HG03439 (cell line): ENCODE data around the gene SLC66A3.
"Not testable (repeated sequence)": the region's sequence is repeated elsewhere in the genome, so short reads cannot be mapped to it uniquely, and the experiment has no call there.

ENCODE experiments used
- ATAC-seq: cut with Tn5 transposase; IDR thresholded peaks from one replicate; pipeline ENCODE4 v1.9.1; 2021; ENCODE audit warnings: mild to moderate bottlenecking, moderate library complexity; ENCODE audit not compliant: unreplicated experiment

SLC66A3 gene

GRCh38 chr2:11161747-11162146 lies 6.5 kb downstream of the SLC66A3 start:
- no peak for ATAC-seq

- no peak for ATAC-seq
Observed at GRCh38 chr2:11163439-11164317, 8.4 kb downstream of the SLC66A3 start.

DNA sequence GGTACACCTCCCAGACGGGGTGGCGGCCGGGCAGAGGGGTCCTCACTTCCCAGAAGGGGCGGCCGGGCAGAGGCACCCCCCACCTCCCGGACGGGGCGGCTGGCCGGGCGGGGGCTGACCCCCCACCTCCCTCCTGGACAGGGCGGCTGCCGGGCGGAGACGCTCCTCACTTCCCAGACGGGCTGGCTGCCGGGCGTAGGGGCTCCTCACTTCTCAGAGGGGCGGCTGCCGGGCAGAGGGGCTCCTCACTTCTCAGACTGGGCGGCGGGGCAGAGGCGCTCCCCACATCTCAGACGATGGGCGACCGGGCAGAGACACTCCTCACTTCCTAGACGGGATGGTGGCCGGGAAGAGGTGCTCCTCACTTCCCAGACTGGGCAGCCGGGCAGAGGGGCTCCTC lies 9.8 kb downstream of the SLC66A3 start:
- not testable (repeated sequence) for ATAC-seq

DNA sequence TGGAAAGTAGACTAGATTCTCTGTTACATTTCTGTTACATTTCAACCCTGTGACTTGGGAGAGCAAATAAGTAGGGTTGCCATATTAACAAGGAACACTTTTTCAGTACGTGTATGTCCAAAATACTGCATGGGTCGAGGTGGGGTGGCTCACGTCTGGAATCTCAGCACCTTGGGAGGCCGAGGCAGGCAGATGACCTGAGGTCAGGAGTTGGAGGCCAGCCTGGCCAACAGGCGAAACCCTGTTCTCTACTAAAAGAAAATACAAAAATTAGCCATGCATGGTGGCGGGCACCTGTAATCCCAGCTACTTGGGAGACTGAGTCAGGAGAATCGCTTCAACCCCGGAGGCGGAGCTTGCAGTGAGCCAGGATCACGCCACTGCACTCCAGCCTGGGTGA lies 11.2 kb downstream of the SLC66A3 start:
- no peak for ATAC-seq

- ATAC-seq, result no peak
Observed at GRCh38 chr2:11168488-11168887, 13.2 kb downstream of the SLC66A3 start.

GRCh38 chr2:11169333-11169732 lies 14.1 kb downstream of the SLC66A3 start:
- no peak for ATAC-seq

DNA sequence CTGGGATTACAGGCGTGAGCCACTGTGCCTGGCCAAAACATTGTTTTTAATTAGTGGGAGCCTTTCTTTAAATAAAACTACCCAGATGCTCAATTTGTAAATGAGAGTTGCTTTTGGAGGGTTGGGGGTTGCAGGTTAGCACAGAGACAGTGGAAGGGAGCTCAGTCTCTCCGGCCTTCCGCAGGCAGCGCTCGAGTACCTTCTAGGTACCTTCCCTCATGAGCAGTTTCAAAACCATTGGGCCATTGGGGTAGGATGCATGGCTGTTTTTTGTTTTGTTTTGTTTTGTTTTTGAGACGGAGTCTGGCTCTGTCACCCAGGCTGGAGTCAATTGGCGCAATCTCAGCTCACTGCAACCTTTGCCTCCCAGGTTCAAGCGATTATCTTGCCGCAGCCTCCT lies 19.0 kb downstream of the SLC66A3 start:
- ATAC-seq, result no peak

GRCh38 chr2:11175293-11175795 lies 20.1 kb downstream of the SLC66A3 start:
- ATAC-seq, result no peak

DNA sequence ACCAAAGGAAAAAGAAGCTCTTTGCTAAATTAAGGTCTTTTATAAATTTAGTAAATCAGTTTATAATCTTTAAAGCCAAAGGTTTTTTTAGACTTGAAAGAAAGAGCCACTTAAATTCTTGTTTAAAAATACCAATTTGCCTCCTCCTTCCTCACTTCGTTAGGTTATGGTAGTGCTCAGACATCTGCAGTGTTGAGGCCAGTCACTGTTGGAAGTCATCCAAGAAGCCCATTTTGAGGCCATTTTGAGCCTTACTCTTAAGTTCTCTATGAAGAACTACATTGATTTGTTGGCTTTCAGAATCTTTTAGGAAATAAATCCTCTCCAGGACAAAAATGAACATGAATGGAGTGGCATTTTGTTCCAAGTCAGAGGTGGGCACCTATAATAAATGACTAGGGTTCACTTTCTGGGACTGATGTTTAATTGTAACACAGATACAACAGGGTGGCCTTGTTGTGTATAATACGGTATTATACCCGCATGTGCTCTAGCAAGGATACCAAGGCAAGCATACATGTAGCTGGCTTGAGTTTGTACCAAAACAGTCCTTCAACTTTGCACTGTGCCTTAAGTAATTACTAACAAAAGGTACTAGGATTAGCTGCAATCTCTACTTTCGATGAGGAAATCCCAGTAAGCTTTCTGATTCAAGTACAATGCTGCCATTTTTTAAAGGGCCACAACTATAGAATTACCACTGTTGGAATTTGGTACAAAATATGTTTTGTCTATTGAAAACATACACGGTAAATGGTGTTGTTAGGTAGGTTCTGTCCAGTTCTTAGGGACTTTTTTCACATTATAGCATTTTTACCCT lies 22.8 kb downstream of the SLC66A3 start:
- no peak for ATAC-seq

DNA sequence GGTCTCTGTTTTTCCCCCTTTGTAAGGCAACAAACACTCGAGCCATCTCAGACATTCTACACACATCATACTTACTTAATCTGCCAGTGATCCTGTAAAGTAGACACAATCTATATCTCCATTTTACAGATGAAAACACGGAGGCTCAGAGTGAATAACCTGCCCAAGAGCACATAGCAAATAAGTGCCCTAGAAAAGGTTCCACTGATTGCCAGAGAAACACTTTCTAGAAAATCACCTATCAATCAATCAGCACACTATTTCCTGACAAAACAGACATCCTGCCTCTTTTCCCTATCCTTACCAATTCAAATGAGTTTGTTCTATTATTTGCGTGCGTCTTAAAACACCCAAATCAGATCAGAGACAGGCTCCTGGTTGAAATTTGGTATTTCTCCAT lies 23.9 kb downstream of the SLC66A3 start:
- no peak for ATAC-seq

- no peak for ATAC-seq
Observed at GRCh38 chr2:11179899-11180298, 24.6 kb downstream of the SLC66A3 start.

DNA sequence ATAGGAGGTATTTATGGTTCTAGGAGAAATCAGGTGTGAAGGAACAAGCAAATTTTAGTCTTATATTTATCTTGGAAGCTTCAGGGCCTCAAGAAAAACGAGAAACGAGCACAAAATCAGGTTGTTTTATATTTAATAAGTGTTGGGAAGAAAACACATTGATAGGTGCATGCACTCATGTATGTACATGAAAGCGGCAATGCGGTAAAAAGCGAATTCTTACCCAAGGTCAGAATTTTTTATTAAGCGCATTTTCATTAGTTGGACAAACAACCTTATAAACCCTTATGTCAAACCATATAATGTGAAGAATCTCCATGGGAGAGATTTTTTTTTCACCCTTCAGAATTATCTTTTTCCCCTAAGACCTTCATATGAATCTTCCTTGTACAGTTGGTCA lies 25.4 kb downstream of the SLC66A3 start:
- no peak for ATAC-seq

- no peak for ATAC-seq
Observed at GRCh38 chr2:11182951-11183350, 27.7 kb downstream of the SLC66A3 start.

DNA sequence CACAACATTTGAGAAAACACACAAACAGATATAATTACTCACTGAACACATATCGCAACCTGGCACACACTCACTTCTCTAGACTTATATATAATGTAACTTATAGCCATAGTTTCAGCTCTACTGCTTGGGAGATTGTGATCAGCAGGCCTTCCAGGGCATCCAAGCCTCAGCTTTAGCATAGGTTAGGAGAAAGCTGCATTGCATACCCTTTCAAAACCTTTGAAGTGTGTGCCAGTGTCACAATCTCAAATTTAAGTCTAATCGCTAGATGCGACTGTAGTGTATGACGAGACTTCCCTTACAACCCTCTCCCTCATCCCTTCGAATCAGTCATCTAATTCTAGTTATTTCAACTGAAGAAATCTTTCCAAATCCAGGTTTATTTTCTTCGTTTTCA lies 30.9 kb downstream of the SLC66A3 start:
- no peak for ATAC-seq

DNA sequence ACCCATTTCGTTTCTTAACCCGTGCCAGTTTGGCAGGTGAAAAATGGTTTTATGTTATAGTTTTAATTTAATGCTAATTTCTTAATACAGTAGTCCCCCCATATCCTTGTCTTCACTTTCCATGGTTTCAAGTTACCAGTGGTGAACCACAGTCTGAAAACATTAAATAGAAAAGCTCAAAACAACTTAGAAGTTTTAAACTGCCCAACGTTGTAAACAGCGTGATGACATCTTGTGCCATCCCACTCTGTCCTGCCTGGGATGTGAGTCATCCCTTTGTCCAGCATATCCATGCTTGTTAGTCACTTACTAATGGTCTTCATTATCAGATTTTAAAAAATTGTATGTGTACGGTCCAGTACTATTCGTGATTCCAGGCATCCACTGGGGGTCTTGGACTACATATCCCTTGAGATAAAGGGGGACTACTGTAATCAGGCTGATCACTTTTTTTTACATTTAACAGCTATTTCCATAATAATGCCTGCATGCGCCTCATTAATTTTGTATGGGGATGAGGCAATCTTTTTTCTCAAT lies 31.9 kb downstream of the SLC66A3 start:
- no peak for ATAC-seq

GRCh38 chr2:11187731-11188130 lies 32.5 kb downstream of the SLC66A3 start:
- no peak for ATAC-seq

DNA sequence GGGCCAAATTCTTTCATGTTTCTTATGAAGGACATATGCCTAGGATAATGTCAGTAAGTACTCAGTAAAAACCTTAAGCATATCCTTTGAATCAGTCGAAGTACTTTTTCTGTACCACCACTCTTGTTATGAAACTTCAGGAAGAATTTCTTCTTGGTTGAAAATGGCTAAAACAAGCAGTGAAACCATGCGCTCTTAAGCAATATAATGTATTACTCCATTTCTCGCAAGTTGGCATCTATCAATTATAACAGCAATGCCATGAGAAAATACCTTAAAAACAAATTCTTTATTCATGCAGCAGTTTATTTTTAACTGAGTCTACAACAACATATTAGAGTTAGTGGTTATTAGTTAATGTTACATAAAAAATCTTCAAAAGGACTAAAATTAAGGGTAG lies 41.0 kb downstream of the SLC66A3 start:
- no peak for ATAC-seq

GRCh38 chr2:11200651-11201050 lies 45.4 kb downstream of the SLC66A3 start:
- no peak for ATAC-seq

DNA sequence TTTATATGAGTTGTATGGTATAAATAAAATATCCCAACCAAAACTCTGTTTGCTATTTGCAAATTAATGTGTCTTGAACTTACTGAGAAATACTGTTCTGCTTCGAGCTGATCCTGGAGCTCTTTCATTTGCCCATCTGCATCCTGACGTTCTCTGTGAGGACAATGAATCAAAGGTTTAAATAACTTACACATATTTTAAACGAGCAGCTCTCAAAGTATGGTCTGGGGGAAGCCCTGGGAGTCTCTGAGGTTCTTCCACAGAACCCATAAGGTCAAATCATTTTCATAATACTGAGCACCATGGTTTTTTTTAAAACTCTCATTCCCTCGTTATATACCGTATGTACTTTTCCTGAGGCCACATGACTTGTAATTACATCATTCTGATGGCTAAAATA lies 46.7 kb downstream of the SLC66A3 start:
- ATAC-seq, result no peak

DNA sequence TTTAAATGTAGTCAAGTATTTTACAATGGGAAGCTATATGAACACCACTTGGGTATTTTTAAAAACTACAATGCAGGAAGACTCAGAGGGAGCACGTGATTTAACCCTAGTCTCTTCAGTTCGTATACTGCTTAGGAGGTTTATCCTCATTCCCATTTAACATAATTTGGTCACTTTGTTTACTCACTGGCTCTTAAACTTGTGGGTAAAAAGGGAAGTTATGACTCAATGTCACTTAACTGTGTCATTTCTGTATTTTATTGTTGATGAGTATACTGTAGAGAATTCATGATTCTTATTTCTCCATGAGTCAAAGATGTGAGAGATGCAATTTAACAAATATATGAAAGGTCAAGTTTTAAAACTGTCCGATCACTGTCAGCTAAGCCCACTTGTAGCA lies 48.2 kb downstream of the SLC66A3 start:
- no peak for ATAC-seq

DNA sequence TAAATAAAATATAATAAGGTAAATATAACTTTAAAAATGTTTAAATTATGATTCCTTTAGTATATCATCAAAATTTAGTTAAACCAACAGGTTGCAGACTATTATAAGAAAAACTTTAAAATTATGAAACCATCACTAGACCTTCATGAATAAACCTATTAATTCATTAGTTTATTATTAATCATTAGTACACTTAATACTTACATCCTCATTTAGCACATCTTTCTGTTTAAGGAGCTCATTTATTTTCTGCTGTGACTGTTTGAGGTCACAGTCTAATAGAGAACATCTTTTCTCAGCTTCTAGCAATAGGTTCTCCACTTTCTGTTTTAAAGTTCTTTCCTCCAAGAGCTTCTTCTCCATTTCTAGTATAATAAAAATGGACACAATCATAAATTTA lies 52.8 kb downstream of the SLC66A3 start:
- ATAC-seq, result no peak

DNA sequence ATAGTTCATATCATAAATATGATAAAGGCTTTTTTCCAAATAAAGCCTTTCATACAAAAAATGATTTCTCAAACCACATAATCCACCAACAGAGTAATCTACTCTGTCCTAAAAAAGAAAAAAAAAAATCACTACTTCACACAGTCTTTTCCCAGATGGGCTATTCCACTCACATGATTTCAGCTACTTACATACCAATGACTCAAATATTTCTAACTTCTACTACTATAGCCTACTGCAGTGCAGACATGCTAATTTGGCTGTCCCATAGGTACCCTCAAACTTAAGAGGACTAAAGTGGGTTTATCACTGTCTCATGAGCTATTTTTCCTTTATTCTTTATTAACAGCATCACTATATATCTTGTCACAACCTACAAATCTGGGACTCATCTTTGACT lies 57.4 kb downstream of the SLC66A3 start:
- ATAC-seq, result no peak
